ENCODE measurements around the gene RPS6KA2.

- TF ChIP-seq CTCF (IDR thresholded peaks at IDR 0.05) (no peak), POLR2A (IDR thresholded peaks at IDR 0.05) (no peak)
Observed at GRCh38 chr6:166600931-166601330, 26.1 kb downstream of the RPS6KA2 start.

Measured in Peyer's patch (tissue), 4 donors.